K562 (cell line): ENCODE results near the gene MYO18A. TPM values are rescaled to one million over a fixed set of nuclear protein-coding genes. Genes with fewer than 3 reads are reported as not detected.

Experiments
- ATAC-seq: fragments of 200-7000 bp; cut with Tn5 transposase; 3 replicates; pipeline ENCODE4 v1.9.1; 2020; ENCODE audit warnings: moderate library complexity
- BruUV-seq: library from RNA; stranded (reverse); fragments of 400-500 nt; replicated peaks from 2 replicates; lab custom pipeline; 2021; lab: Mats Ljungman, UMichigan
- CTCF ChIA-PET: fragments of 300-600 bp; formaldehyde crosslinking; extraction: SDS; loops from one replicate; lab custom pipeline; 2021; ENCODE audit warnings: low intra/inter-chr PET ratio; lab: Yijun Ruan, JAX
- POLR2A ChIA-PET: fragments of 300-600, 350-650 bp; sonication (Branson Sonifier 250); formaldehyde crosslinking; extraction: SDS; loops from one replicate; lab custom pipeline; 2021; ENCODE audit warnings: antibody characterized with exemption, inconsistent platforms; lab: Yijun Ruan, JAX
- DNase-seq, 4 experiments: peaks; one replicate each; pipeline versions ENCODE4 v3.0.0 to v3.0.0-alpha.2; 2011 to 2018; ENCODE audit warnings: low spot score in 3 of 4, mixed read lengths in 3 of 4; ENCODE audit errors: extremely low read depth in 1 of 4
- FAIRE-seq: peaks from 2 replicates; lab custom pipeline; 2011; peaks lifted over from hg19 to GRCh38; lab: Jason Lieb, UNC
- H2AFZ ChIP-seq: 2 replicates; pipeline ENCODE4 v1.6.0; 2011; ENCODE audit warnings: low read depth, low read length, control low read depth, inconsistent platforms
- H3K27ac ChIP-seq: fragments of 200-600 bp; 3 replicates; pipeline ENCODE4 v1.8.0; 2011; ENCODE audit warnings: low read depth, mild to moderate bottlenecking, control low read depth, inconsistent platforms, low read length, moderate library complexity, mixed read lengths; ENCODE audit errors: extremely low read depth
- H3K27me3 ChIP-seq, 2 experiments: fragments of 300-600 bp in 1 of 2; 2 replicates in 1 of 2; 3 replicates in 1 of 2; pipeline versions ENCODE4 v1.6.0 to v1.8.0; 2011; ENCODE audit warnings: inconsistent platforms in 2 of 2, low read length in 2 of 2, mild to moderate bottlenecking in 1 of 2, mixed read lengths in 1 of 2, moderate library complexity in 1 of 2; ENCODE audit not compliant: control insufficient read depth in 2 of 2, insufficient read depth in 2 of 2
- H3K36me3 ChIP-seq: fragments of 300-600 bp; 3 replicates; pipeline ENCODE4 v1.8.0; 2011; ENCODE audit warnings: mild to moderate bottlenecking, low read length, inconsistent platforms; ENCODE audit not compliant: control insufficient read depth, insufficient read depth
- H3K4me1 ChIP-seq, 2 experiments: fragments of 200-600 bp in 1 of 2; replicated peaks in 1 of 2; 2 replicates in 1 of 2; 3 replicates in 1 of 2; pipeline versions ENCODE4 v1.5.1 to v1.8.0; 2011; ENCODE audit warnings: inconsistent platforms in 2 of 2, low read length in 2 of 2, mild to moderate bottlenecking in 1 of 2, mixed read lengths in 1 of 2, moderate library complexity in 1 of 2; ENCODE audit not compliant: control insufficient read depth in 2 of 2, insufficient read depth in 2 of 2
- H3K4me2 ChIP-seq: 2 replicates; pipeline ENCODE4 v1.6.1; 2011; ENCODE audit warnings: low read length, control low read depth, inconsistent platforms, mixed read lengths; ENCODE audit not compliant: insufficient read depth
- H3K4me3 ChIP-seq: fragments of 200-600 bp; sonication (generic), shearing (Covaris generic); 2 replicates; pipeline ENCODE4 v1.5.1; 2016; ENCODE audit warnings: control low read depth, inconsistent platforms
- H3K79me2 ChIP-seq: fragments of 200-600 bp; 3 replicates; pipeline ENCODE4 v1.8.0; 2011; ENCODE audit warnings: low read length, inconsistent platforms; ENCODE audit not compliant: control insufficient read depth, insufficient read depth
- H3K9ac ChIP-seq, 2 experiments: 2 replicates each; pipeline versions ENCODE4 v1.6.0 to v1.6.1; 2011; ENCODE audit warnings: low read depth in 2 of 2, low read length in 2 of 2, control low read depth in 1 of 2, inconsistent platforms in 1 of 2, mild to moderate bottlenecking in 1 of 2, mixed read lengths in 1 of 2; ENCODE audit not compliant: insufficient read depth in 1 of 2
- H3K9me1 ChIP-seq: one replicate; pipeline ENCODE4 v1.6.0; 2011; ENCODE audit warnings: inconsistent platforms, mild to moderate bottlenecking, low read length, moderate library complexity; ENCODE audit not compliant: control insufficient read depth, insufficient read depth
- H3K9me3 ChIP-seq: replicated peaks from 2 replicates; pipeline ENCODE4 v1.5.1; 2011; ENCODE audit warnings: low read depth, low read length, inconsistent platforms; ENCODE audit not compliant: control insufficient read depth, insufficient read depth
- H4K20me1 ChIP-seq: replicated peaks from 2 replicates; pipeline ENCODE4 v1.6.1; 2011; ENCODE audit warnings: low read length, inconsistent platforms, mixed read lengths; ENCODE audit not compliant: control insufficient read depth, insufficient read depth
- CREBBP ChIP-seq: IDR thresholded peaks from one replicate; pipeline ENCODE4 v1.6.1; 2012; ENCODE audit warnings: low read depth, mild to moderate bottlenecking, control low read depth, inconsistent platforms, low read length
- EP400 ChIP-seq: fragments of 450-650 bp; IDR thresholded peaks from 2 replicates; pipeline ENCODE4 v1.6.1; 2017; ENCODE audit warnings: antibody characterized with exemption, mild to moderate bottlenecking, moderate library complexity
- KDM5B ChIP-seq: fragments of 200-600 bp; sonication (generic); IDR thresholded peaks from 2 replicates; pipeline ENCODE4 v1.6.1; 2012; ENCODE audit warnings: low read depth, mild to moderate bottlenecking, moderate library complexity, low read length, control low read depth, inconsistent platforms; ENCODE audit not compliant: insufficient replicate concordance
- KLF10 ChIP-seq: fragments of 250-450 bp; sonication (Bioruptor Pico); IDR thresholded peaks from 2 replicates; pipeline ENCODE4 v1.6.1; 2021; ENCODE audit warnings: matching md5 sums
- MAZ ChIP-seq, 2 experiments: fragments of 450-650 bp in 1 of 2; sonication (generic) in 1 of 2; formaldehyde crosslinking; IDR thresholded peaks in 1 of 2; conservative IDR thresholded peaks in 1 of 2; 2 replicates each; pipeline versions ENCODE4 v1.4.0 to v1.5.0; 2020; ENCODE audit warnings: mild to moderate bottlenecking in 1 of 2, missing genetic modification reagents in 1 of 2
- MEF2D ChIP-seq: conservative IDR thresholded peaks from 2 replicates; pipeline ENCODE4 v1.6.1; 2016; ENCODE audit warnings: low read depth, missing genetic modification characterization, missing compliant biosample characterization
- MNT ChIP-seq, 2 experiments: fragments of 450-650 bp; conservative IDR thresholded peaks; 2 replicates each; pipeline ENCODE4 v1.6.1; 2017; ENCODE audit warnings: mild to moderate bottlenecking in 2 of 2, moderate library complexity in 2 of 2
- POLR2G ChIP-seq: fragments of 200-400 bp; formaldehyde crosslinking; IDR thresholded peaks from 2 replicates; pipeline ENCODE4 v1.6.1; 2017; ENCODE audit warnings: low read depth, mild to moderate bottlenecking, antibody characterized with exemption, low read length, moderate library complexity
- RBFOX2 ChIP-seq: fragments of 200-400 bp; formaldehyde crosslinking; IDR thresholded peaks from 2 replicates; pipeline ENCODE4 v1.6.1; 2017; ENCODE audit warnings: low read depth, mild to moderate bottlenecking, low read length, moderate library complexity
- TFAP4 ChIP-seq: sonication (generic); formaldehyde crosslinking; IDR thresholded peaks from 2 replicates; pipeline ENCODE4 v1.8.0; 2022; ENCODE audit warnings: missing genetic modification reagents, mild to moderate bottlenecking, moderate library complexity, borderline replicate concordance
- VEZF1 ChIP-seq: fragments of 200-800 bp; sonication (Bioruptor generic); IDR thresholded peaks from 2 replicates; pipeline ENCODE4 v1.6.1; 2017; ENCODE audit warnings: missing genetic modification characterization, missing compliant biosample characterization
- ZBTB7A ChIP-seq: IDR thresholded peaks from 2 replicates; pipeline ENCODE4 v1.6.1; 2011; ENCODE audit warnings: low read depth, mild to moderate bottlenecking, low read length, moderate library complexity, borderline replicate concordance; ENCODE audit not compliant: control insufficient read depth
- ZNF561 ChIP-seq: fragments of 450-650 bp; formaldehyde crosslinking; conservative IDR thresholded peaks from 2 replicates; pipeline ENCODE4 v1.4.0; 2020; ENCODE audit warnings: mild to moderate bottlenecking, moderate library complexity
- WGBS: fragments of 100-300 bp; shearing (Covaris generic); methylation state at CpG from one replicate; pipeline ENCODE4 v1.1.6; 2016; ENCODE audit warnings: low coverage, mixed read lengths; ENCODE audit not compliant: insufficient coverage; ENCODE audit errors: missing lambda C conversion rate; 5-methylcytosine and 5-hydroxymethylcytosine counted together
- in situ Hi-C: fragments of 300-500 bp; cut with MboI; formaldehyde crosslinking; loops from 4 replicates; pipeline ENCODE4 v1.15.0; 2018; ENCODE audit warnings: inconsistent platforms, mixed read lengths
- intact Hi-C: fragments of 100-400 bp; cut with micrococcal nuclease; formaldehyde crosslinking; loops from 2 replicates; pipeline ENCODE4 v1.14.2; 2022
- polyA plus RNA-seq, 8 experiments: library from polyadenylated mRNA; depleted of rRNA in 4 of 8; stranded (reverse) in 5 of 8; unstranded in 3 of 8; fragments of >200 nt; fragmentation: Nextera tagmentation in 2 of 8; fragmentation: Illumina TruSeq in 1 of 8; extraction: Ambion mirVana in 2 of 8; extraction: Trizol in 1 of 8; gene quantifications; 2 replicates each; pipeline versions ENCODE4 v1.2.1 to v1.2.3, GENCODE V29; 2011 to 2014; ENCODE audit warnings: inconsistent platforms in 1 of 8, missing spikeins in 1 of 8
- total RNA-seq, 7 experiments: library from RNA; depleted of rRNA in 6 of 7; stranded (reverse); fragments of >200 nt in 6 of 7; fragmentation: Illumina TruSeq in 2 of 7; extraction: Trizol in 2 of 7; gene quantifications; 2 replicates each; pipeline versions ENCODE4 v1.2.1 to v1.2.3, GENCODE V29; 2011 to 2021; ENCODE audit warnings: low replicate concordance in 1 of 7
- TF ChIP-seq, protein P1 (sequence below): fragments of 450-650 bp; formaldehyde crosslinking; conservative IDR thresholded peaks from 2 replicates; pipeline ENCODE4 v1.4.0; 2022; ENCODE audit warnings: mild to moderate bottlenecking, missing genetic modification characterization

Gene MYO18A
- total and polyA plus RNA-seq, 9 of the 15 experiments (the other 6 are each of a cell fraction or from before 2014, with no cell fraction given) = 2.5 to 65.4 (median 17.1) TPM

DNA sequence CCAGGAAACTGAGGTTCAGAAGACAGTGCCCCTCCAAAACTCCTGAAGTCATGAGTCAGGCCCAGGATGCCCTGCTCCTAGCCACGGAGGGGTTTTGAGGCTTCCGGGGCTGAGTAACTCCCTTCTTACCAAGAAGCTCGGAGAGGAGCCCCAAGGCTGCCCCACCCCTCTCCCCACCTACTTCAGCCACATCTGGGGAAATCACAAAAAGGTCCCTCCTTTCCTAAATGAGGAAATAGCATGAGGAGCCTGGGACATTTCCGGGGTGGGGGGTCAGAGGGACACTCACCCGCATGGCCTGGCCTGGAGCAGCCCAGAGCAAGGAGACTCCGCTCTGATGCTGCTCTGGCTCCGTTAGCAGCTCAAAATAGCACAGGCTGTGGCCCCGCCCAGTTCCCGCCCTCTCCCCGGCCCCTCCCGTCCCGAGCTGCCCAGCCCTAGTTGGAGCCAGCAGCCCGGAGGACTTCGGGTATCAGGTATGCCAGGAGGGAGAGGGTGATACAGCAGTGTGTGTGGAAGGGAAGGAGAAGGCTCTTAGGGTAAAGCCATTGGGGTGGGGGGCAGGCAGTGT lies 40.1 kb downstream of the MYO18A start:
- peaks cover 77% of the 10 kb centered on the region for H3K79me2 ChIP-seq
- no peaks in the 10 kb centered on the region for H3K9me3 ChIP-seq
- in situ Hi-C loops = no loop called here
- DNase-seq (peak; percentile 68 to 86 (median 75)), ATAC-seq (peak; percentile 96), FAIRE-seq (peak; percentile 65)
- no TSS peak for BruUV-seq
- no peaks in the 10 kb centered on the region for H3K27me3 ChIP-seq
- peak overlapping the region; percentile 39; the same call in 2 of the 3 replicates for H3K27ac ChIP-seq
- peaks cover 15% of the 10 kb centered on the region for H3K36me3 ChIP-seq
- H2AFZ ChIP-seq = no peak overlapping the region
- H4K20me1 ChIP-seq = peaks cover 15% of the 10 kb centered on the region
- H3K4me3 ChIP-seq = peak overlapping the region; percentile 18
- peak overlapping the region; percentile 74 for H3K4me2 ChIP-seq
- ChIA-PET CTCF (no interaction called here), POLR2A (interaction anchor here (0.6 to 1.2 kb wide), 5 partner anchors 8 to 433 kb away, joined by 3 to 4 read pairs (median 3); no protein-coding TSS in a partner anchor)
- peaks cover 7% of the 10 kb centered on the region for H3K9me1 ChIP-seq
- H3K4me1 ChIP-seq = peaks cover 37 to 39% of the 10 kb centered on the region in 2 experiments
- under 1% methylated on average over 10 of the region's 14 CpGs for WGBS
- intact Hi-C loops = loop anchor here (10.0 kb wide), 4 partner anchors 105 to 475 kb away; partner anchors contain the start of gene CRYBA1
- peak overlapping the region in 1 of 2 experiments; percentile 73; a peak in 2 of 4 replicates for H3K9ac ChIP-seq
- TF ChIP-seq MNT (conservative IDR thresholded peaks at IDR 0.05) (0 out of 4 replicates have a peak, but pooled peaks of 1 of the 2 experiments have one; percentile 27), MEF2D (tag) (peak; percentile 42; the same call in 1 of the 2 replicates), ZNF561 (no peak), TFAP4 (CRISPR knock-in tag) (0 out of 2 replicates have a peak, but pooled peaks have one; percentile 37), KLF10 (CRISPR knock-in tag) (no peak), EP400 (no peak; the same call in 1 of the 2 replicates), ZBTB7A (0 out of 2 replicates have a peak, but pooled peaks have one; percentile 16), VEZF1 (CRISPR knock-in tag) (peak; percentile 50), MAZ (CRISPR knock-in tag; conservative IDR thresholded peaks at IDR 0.05 in 1 of 2, IDR thresholded peaks at IDR 0.05 in 1 of 2) (peak in 1 of 2 experiments; percentile 59; a peak in 3 of 4 replicates), CREBBP (no peak), KDM5B (peak; percentile 58), RBFOX2 (0 out of 2 replicates have a peak, but pooled peaks have one; percentile 29), POLR2G (peak; percentile 42)
- TF ChIP-seq, protein P1, sequence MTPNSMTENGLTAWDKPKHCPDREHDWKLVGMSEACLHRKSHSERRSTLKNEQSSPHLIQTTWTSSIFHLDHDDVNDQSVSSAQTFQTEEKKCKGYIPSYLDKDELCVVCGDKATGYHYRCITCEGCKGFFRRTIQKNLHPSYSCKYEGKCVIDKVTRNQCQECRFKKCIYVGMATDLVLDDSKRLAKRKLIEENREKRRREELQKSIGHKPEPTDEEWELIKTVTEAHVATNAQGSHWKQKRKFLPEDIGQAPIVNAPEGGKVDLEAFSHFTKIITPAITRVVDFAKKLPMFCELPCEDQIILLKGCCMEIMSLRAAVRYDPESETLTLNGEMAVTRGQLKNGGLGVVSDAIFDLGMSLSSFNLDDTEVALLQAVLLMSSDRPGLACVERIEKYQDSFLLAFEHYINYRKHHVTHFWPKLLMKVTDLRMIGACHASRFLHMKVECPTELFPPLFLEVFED (CRISPR knock-in tag) = 0 out of 2 replicates have a peak, but pooled peaks have one; percentile 33
